ENCODE results near the gene MAP1LC3A. TPM values are rescaled to one million over a fixed set of nuclear protein-coding genes. Genes with fewer than 3 reads are reported as not detected.
A peak's percentile ranks its signal among the peaks of the same experiment; 100 is the strongest.

The MAP1LC3A gene
- total RNA-seq, 1 donor from 2014 or later: 11.0 TPM

- Histone ChIP-seq H3K4me3 (ENCODE audit: low read length in 3 of 3) (no peak overlapping the region), H3K27ac (ENCODE audit: low read depth, low read length) (no peak overlapping the region), H3K9me3 (ENCODE audit: control insufficient read depth in 3 of 3, low read length in 3 of 3) (no peaks in the 10 kb centered on the region), H3K4me1 (ENCODE audit: control insufficient read depth in 3 of 3, insufficient read depth in 3 of 3, low read length in 3 of 3) (no peaks in the 10 kb centered on the region), H3K9ac (ENCODE audit: low read depth in 1 of 3, low read length in 3 of 3) (no peak overlapping the region), H3K36me3 (ENCODE audit: control insufficient read depth in 3 of 3, insufficient read depth in 3 of 3, low read length in 3 of 3) (no peaks in the 10 kb centered on the region), H3K27me3 (ENCODE audit: control insufficient read depth in 3 of 3, insufficient read depth in 3 of 3, low read length in 3 of 3) (no peaks in the 10 kb centered on the region)
Observed at GRCh38 chr20:34595377-34596184, 37.1 kb downstream of the MAP1LC3A start.

- H3K4me3 ChIP-seq (ENCODE audit: low read length in 3 of 3): no peak overlapping the region
- no peaks in the 10 kb centered on the region for H3K27me3 ChIP-seq (ENCODE audit: control insufficient read depth in 3 of 3, insufficient read depth in 3 of 3, low read length in 3 of 3)
- H3K36me3 ChIP-seq (ENCODE audit: control insufficient read depth in 3 of 3, insufficient read depth in 3 of 3, low read length in 3 of 3): no peaks in the 10 kb centered on the region
- no peak overlapping the region for H3K9ac ChIP-seq (ENCODE audit: low read depth in 1 of 3, low read length in 3 of 3)
- no peaks in the 10 kb centered on the region for H3K9me3 ChIP-seq (ENCODE audit: control insufficient read depth in 3 of 3, low read length in 3 of 3)
- H3K4me1 ChIP-seq (ENCODE audit: control insufficient read depth in 3 of 3, insufficient read depth in 3 of 3, low read length in 3 of 3): peaks cover 0 to 6% (median 0%) of the 10 kb centered on the region in 3 donors
- H3K27ac ChIP-seq (ENCODE audit: low read depth, low read length): no peak overlapping the region
Observed at GRCh38 chr20:34600892-34601653, 42.6 kb downstream of the MAP1LC3A start.

GRCh38 chr20:34604980-34605788 is 46.7 kb downstream of the MAP1LC3A start:
- no peak overlapping the region for H3K9ac ChIP-seq (ENCODE audit: low read depth in 1 of 3, low read length in 3 of 3)
- peaks cover 0 to 4% (median 0%) of the 10 kb centered on the region in 3 donors for H3K36me3 ChIP-seq (ENCODE audit: control insufficient read depth in 3 of 3, insufficient read depth in 3 of 3, low read length in 3 of 3)
- peaks cover 0 to 6% (median 0%) of the 10 kb centered on the region in 3 donors for H3K4me1 ChIP-seq (ENCODE audit: control insufficient read depth in 3 of 3, insufficient read depth in 3 of 3, low read length in 3 of 3)
- no peaks in the 10 kb centered on the region for H3K9me3 ChIP-seq (ENCODE audit: control insufficient read depth in 3 of 3, low read length in 3 of 3)
- H3K27me3 ChIP-seq (ENCODE audit: control insufficient read depth in 3 of 3, insufficient read depth in 3 of 3, low read length in 3 of 3): no peaks in the 10 kb centered on the region
- H3K27ac ChIP-seq (ENCODE audit: low read depth, low read length): peak overlapping the region; percentile 51
- H3K4me3 ChIP-seq (ENCODE audit: low read length in 3 of 3): peak overlapping the region in 1 of 3 donors; percentile 19

- H3K36me3 ChIP-seq (ENCODE audit: control insufficient read depth in 3 of 3, insufficient read depth in 3 of 3, low read length in 3 of 3): peaks cover 0 to 4% (median 0%) of the 10 kb centered on the region in 3 donors
- H3K27me3 ChIP-seq (ENCODE audit: control insufficient read depth in 3 of 3, insufficient read depth in 3 of 3, low read length in 3 of 3): no peaks in the 10 kb centered on the region
- H3K27ac ChIP-seq (ENCODE audit: low read depth, low read length): no peak overlapping the region
- H3K4me3 ChIP-seq (ENCODE audit: low read length in 3 of 3): no peak overlapping the region
- no peak overlapping the region for H3K9ac ChIP-seq (ENCODE audit: low read depth in 1 of 3, low read length in 3 of 3)
- no peaks in the 10 kb centered on the region for H3K9me3 ChIP-seq (ENCODE audit: control insufficient read depth in 3 of 3, low read length in 3 of 3)
- H3K4me1 ChIP-seq (ENCODE audit: control insufficient read depth in 3 of 3, insufficient read depth in 3 of 3, low read length in 3 of 3): peaks cover 0 to 6% (median 0%) of the 10 kb centered on the region in 3 donors
Observed at GRCh38 chr20:34607066-34607465, 48.5 kb downstream of the MAP1LC3A start.

Small RNAs within 50 kb of the gene (small RNA-seq; reads per million reads assigned to genes)
- gene RF00019: not detected

Other genes with a start within 250 kb of the MAP1LC3A start
- 69.4 TPM for gene ITCH, start 195.4 kb upstream of the MAP1LC3A start, total RNA-seq
- 28.7 TPM for gene DYNLRB1, start 42.3 kb upstream of the MAP1LC3A start, total RNA-seq
- gene PIGU, start 118.4 kb downstream of the MAP1LC3A start, total RNA-seq: 11.0 TPM
- 1.0 TPM for gene TP53INP2, start 145.6 kb downstream of the MAP1LC3A start, total RNA-seq